A673 (cell line): ENCODE data around the gene CLTB. TPM values are rescaled to one million over a fixed set of nuclear protein-coding genes. Genes with fewer than 3 reads are reported as not detected.

Experiments used
- BruUV-seq: library from RNA; stranded (reverse); fragments of 400-500 nt; replicated peaks from 2 replicates; lab custom pipeline; 2021; lab: Mats Ljungman, UMichigan
- CTCF ChIA-PET: fragments of 300-600 bp; sonication (Branson Sonifier 250); formaldehyde crosslinking; loops from one replicate; lab custom pipeline; 2022; ENCODE audit warnings: antibody characterized with exemption; lab: Charles Lee
- POLR2A ChIA-PET: fragments of 300-600 bp; sonication (Branson Sonifier 250); formaldehyde crosslinking; loops from one replicate; lab custom pipeline; 2022; ENCODE audit warnings: antibody characterized with exemption; ENCODE audit not compliant: low non-redundant PET; lab: Charles Lee
- DNase-seq: peaks from one replicate; pipeline ENCODE4 v3.0.0-alpha.2; 2015; ENCODE audit warnings: low spot score
- H3K27ac ChIP-seq: fragments of 200-600 bp; sonication (generic); 2 replicates; pipeline ENCODE4 v1.5.1; 2016; ENCODE audit warnings: mixed run types, low read depth, mild to moderate bottlenecking, mixed read lengths, antibody characterized with exemption, low read length; ENCODE audit not compliant: poor library complexity, severe bottlenecking
- H3K27me3 ChIP-seq: fragments of 200-600 bp; sonication (generic); replicated peaks from 2 replicates; pipeline ENCODE4 v1.6.1; 2017; ENCODE audit warnings: mixed run types, low read depth, mild to moderate bottlenecking, mixed read lengths, antibody characterized with exemption, low read length; ENCODE audit not compliant: insufficient read depth, poor library complexity
- H3K36me3 ChIP-seq: fragments of 200-600 bp; sonication (generic); 2 replicates; pipeline ENCODE4 v1.6.1; 2016; ENCODE audit warnings: mixed run types, mild to moderate bottlenecking, mixed read lengths, antibody characterized with exemption, low read length; ENCODE audit not compliant: insufficient read depth, poor library complexity, severe bottlenecking
- H3K4me1 ChIP-seq: fragments of 200-600 bp; sonication (generic); 2 replicates; pipeline ENCODE4 v1.6.1; 2017; ENCODE audit warnings: mixed run types, mild to moderate bottlenecking, mixed read lengths, antibody characterized with exemption, low read length; ENCODE audit not compliant: insufficient read depth, poor library complexity, severe bottlenecking
- H3K4me3 ChIP-seq: fragments of 200-600 bp; sonication (generic); 2 replicates; pipeline ENCODE4 v1.5.1; 2016; ENCODE audit warnings: low read depth, mixed run types, mild to moderate bottlenecking, mixed read lengths, low read length; ENCODE audit not compliant: poor library complexity, severe bottlenecking
- H3K9me3 ChIP-seq: fragments of 200-600 bp; sonication (generic); 2 replicates; pipeline ENCODE4 v1.6.1; 2016; ENCODE audit warnings: mixed run types, low read depth, mild to moderate bottlenecking, mixed read lengths, antibody characterized with exemption, low read length; ENCODE audit not compliant: poor library complexity, severe bottlenecking
- EZH2 ChIP-seq: fragments of 200-600 bp; sonication (generic); IDR thresholded peaks from 2 replicates; pipeline ENCODE4 v1.6.1; 2017; ENCODE audit warnings: borderline replicate concordance, low read depth, mild to moderate bottlenecking, mixed read lengths, antibody characterized with exemption, low read length; ENCODE audit not compliant: poor library complexity, severe bottlenecking
- intact Hi-C: fragments of 100-400 bp; cut with micrococcal nuclease; formaldehyde crosslinking; loops from one replicate; pipeline ENCODE4 v1.10.0; 2022; ENCODE audit not compliant: unreplicated experiment
- total RNA-seq: library from RNA; stranded (reverse); gene quantifications from 2 replicates; pipeline ENCODE4 v1.2.3, GENCODE V29; 2021
- TF ChIP-seq, protein P1 (sequence below): fragments of 300-800, 200-600 bp; sonication (generic); conservative IDR thresholded peaks from 2 replicates; pipeline ENCODE4 v1.5.1; 2017; ENCODE audit warnings: low read depth, mild to moderate bottlenecking, antibody characterized with exemption, low read length, moderate library complexity, mixed read lengths

CLTB gene
- total RNA-seq, 1 experiment from 2014 or later: 61.8 TPM

DNA sequence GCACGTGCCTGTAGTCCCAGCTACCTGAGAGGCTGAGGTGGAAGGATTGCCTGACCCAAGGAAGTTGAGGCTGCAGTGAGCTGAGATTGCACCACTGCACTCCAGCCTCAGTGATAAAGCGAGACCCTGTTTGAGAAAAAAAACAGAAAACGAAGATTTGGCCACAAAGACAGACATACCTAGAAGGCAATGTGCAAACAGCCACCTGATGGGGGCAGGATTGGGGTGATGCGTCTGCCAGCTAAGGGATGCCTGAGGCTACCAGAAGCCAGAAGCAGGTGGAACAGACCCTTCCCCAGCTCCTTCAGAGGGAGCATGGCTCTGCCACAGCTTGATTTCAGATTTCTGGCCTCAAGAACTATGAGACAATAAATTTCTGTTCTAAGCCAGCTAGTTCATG lies 24.9 kb downstream of the CLTB start:
- POLR2A ChIA-PET: no interaction called here
- DNase-seq: no peak
- no peaks in the 10 kb centered on the region for H3K27me3 ChIP-seq
- intact Hi-C loops: no loop called here
- H3K4me3 ChIP-seq: no peak overlapping the region
- CTCF ChIA-PET: no interaction called here
- TF ChIP-seq EZH2: no peak
- TF ChIP-seq, protein P1, sequence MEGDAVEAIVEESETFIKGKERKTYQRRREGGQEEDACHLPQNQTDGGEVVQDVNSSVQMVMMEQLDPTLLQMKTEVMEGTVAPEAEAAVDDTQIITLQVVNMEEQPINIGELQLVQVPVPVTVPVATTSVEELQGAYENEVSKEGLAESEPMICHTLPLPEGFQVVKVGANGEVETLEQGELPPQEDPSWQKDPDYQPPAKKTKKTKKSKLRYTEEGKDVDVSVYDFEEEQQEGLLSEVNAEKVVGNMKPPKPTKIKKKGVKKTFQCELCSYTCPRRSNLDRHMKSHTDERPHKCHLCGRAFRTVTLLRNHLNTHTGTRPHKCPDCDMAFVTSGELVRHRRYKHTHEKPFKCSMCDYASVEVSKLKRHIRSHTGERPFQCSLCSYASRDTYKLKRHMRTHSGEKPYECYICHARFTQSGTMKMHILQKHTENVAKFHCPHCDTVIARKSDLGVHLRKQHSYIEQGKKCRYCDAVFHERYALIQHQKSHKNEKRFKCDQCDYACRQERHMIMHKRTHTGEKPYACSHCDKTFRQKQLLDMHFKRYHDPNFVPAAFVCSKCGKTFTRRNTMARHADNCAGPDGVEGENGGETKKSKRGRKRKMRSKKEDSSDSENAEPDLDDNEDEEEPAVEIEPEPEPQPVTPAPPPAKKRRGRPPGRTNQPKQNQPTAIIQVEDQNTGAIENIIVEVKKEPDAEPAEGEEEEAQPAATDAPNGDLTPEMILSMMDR: no peak
- peaks cover 4% of the 10 kb centered on the region for H3K36me3 ChIP-seq
- H3K9me3 ChIP-seq: no peaks in the 10 kb centered on the region
- BruUV-seq: no TSS peak
- peaks cover 13% of the 10 kb centered on the region for H3K4me1 ChIP-seq
- H3K27ac ChIP-seq: no peak overlapping the region

GRCh38 chr5:176389135-176390123 lies 26.9 kb downstream of the CLTB start:
- H3K9me3 ChIP-seq: no peaks in the 10 kb centered on the region
- ChIA-PET POLR2A (no interaction called here), CTCF (no interaction called here)
- peak overlapping the region; percentile 95 for H3K4me3 ChIP-seq
- TF ChIP-seq, protein P1: no peak
- TF ChIP-seq EZH2: no peak
- intact Hi-C loops: loop anchor here (5.0 kb wide), 1 partner anchor 148 kb away; the partner anchor contains the start of gene RNF44
- BruUV-seq: TSS peak; percentile 97
- H3K4me1 ChIP-seq: peaks cover 13% of the 10 kb centered on the region
- H3K27ac ChIP-seq: peak overlapping the region; percentile 99
- no peak for DNase-seq
- no peaks in the 10 kb centered on the region for H3K27me3 ChIP-seq
- H3K36me3 ChIP-seq: peaks cover 23% of the 10 kb centered on the region

DNA sequence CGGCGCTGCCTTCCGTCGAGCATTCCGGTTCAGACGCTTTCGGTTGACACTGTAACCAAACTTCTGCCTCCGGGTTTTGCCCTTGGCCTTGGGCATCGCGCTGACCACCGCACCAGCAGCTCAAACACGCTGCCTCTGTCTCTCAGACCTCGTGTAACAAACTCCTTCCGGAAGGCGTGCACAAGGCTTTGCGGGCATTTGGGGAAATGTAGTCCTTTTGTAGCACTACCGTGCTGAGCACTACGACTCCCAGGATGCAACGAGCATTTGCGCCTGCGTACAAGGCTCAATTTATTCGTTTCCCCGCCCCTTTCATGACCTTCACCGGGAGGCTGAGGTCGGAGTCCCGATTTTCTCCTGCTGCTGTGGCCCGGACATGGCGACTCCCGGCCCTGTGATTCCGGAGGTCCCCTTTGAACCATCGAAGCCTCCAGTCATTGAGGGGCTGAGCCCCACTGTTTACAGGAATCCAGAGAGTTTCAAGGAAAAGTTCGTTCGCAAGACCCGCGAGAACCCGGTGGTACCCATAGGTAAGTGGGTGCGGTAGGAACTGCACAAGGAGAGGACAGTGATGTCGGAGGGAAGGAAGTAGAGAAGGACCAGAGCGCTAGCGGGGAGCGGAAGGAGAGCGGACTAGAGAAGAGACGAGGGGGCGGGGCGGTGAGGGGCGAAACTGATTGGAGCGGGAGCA lies 27.8 kb downstream of the CLTB start, which contains the start of the genes HIGD2A and NOP16:
Gene HIGD2A, plus strand, starts transcription at position 308 of the 691 bp plus-strand sequence. Its CDS starts 69 bp downstream, at position 377.
Gene NOP16, minus strand, starts transcription at position 155 of the 691 bp plus-strand sequence. Its CDS starts 59 bp downstream, at position 96.
- peak within 1 kb of the TSS; percentile 95 for H3K4me3 ChIP-seq
- CTCF ChIA-PET: no interaction called here
- H3K9me3 ChIP-seq: no peaks in the 10 kb centered on the region
- BruUV-seq: no TSS peak
- H3K36me3 ChIP-seq: peaks cover 31% of the 10 kb centered on the region
- H3K27me3 ChIP-seq: no peaks in the 10 kb centered on the region
- no peak for TF ChIP-seq EZH2
- TF ChIP-seq, protein P1: no peak
- peaks cover 13% of the 10 kb centered on the region for H3K4me1 ChIP-seq
- intact Hi-C loops: loop anchor here (5.0 kb wide), 1 partner anchor 149 kb away; the partner anchor contains the start of gene RNF44
- peak; percentile 98 for DNase-seq
- peak within 1 kb of the TSS; percentile 99 for H3K27ac ChIP-seq
- POLR2A ChIA-PET: no interaction called here
